SK-N-SH (cell line): ENCODE results near the gene ID1.
"Not testable (repeated sequence)": the region's sequence is repeated elsewhere in the genome, so short reads cannot be mapped to it uniquely, and the experiment has no call there.

Experiments
- EP300 ChIP-seq, 2 experiments: IDR thresholded peaks; 2 replicates each; pipeline versions ENCODE4 v1.4.0 to v1.6.1; 2012; ENCODE audit warnings: borderline replicate concordance in 1 of 2, low read depth in 1 of 2, low read length in 1 of 2
- EZH2phosphoT487 ChIP-seq: fragments of 200-600 bp; sonication (generic); IDR thresholded peaks from 2 replicates; pipeline ENCODE4 v1.6.1; 2017; ENCODE audit warnings: low read depth, mixed run types, mild to moderate bottlenecking, antibody characterized with exemption, moderate library complexity, borderline replicate concordance
- JUND ChIP-seq: IDR thresholded peaks from 2 replicates; pipeline ENCODE4 v1.4.0; 2012
- PBX3 ChIP-seq: IDR thresholded peaks from 2 replicates; pipeline ENCODE4; 2012
- POLR2AphosphoS5 ChIP-seq: IDR thresholded peaks from 2 replicates; pipeline ENCODE4 v1.6.1; 2012; ENCODE audit warnings: low read depth, low read length
- REST ChIP-seq: IDR thresholded peaks from 2 replicates; pipeline ENCODE4 v1.6.1; 2012; ENCODE audit warnings: mild to moderate bottlenecking, low read depth, low read length, moderate library complexity
- TAF1 ChIP-seq: IDR thresholded peaks from 2 replicates; pipeline ENCODE4 v1.6.1; 2012; ENCODE audit warnings: low read depth, mild to moderate bottlenecking, low read length, moderate library complexity, borderline replicate concordance
- TF ChIP-seq, protein P1 (sequence below): fragments of 200-600 bp; sonication (generic); IDR thresholded peaks from 2 replicates; pipeline ENCODE4 v1.6.1; 2017; ENCODE audit warnings: antibody characterized with exemption, mild to moderate bottlenecking, moderate library complexity

DNA sequence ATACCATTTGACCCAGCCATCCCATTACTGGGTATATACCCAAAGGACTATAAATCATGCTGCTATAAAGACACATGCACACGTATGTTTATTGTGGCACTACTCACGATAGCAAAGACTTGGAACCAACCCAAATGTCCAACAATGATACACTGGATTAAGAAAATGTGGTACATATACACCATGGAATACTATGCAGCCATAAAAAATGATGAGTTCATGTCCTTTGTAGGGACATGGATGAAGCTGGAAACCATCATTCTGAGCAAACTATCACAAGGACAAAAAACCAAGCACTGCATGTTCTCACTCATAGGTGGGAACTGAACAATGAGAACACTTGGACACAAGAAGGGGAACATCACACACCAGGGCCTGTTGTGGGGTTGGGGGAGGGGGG, 23.0 kb downstream of the ID1 start:
- TF ChIP-seq, protein P1, sequence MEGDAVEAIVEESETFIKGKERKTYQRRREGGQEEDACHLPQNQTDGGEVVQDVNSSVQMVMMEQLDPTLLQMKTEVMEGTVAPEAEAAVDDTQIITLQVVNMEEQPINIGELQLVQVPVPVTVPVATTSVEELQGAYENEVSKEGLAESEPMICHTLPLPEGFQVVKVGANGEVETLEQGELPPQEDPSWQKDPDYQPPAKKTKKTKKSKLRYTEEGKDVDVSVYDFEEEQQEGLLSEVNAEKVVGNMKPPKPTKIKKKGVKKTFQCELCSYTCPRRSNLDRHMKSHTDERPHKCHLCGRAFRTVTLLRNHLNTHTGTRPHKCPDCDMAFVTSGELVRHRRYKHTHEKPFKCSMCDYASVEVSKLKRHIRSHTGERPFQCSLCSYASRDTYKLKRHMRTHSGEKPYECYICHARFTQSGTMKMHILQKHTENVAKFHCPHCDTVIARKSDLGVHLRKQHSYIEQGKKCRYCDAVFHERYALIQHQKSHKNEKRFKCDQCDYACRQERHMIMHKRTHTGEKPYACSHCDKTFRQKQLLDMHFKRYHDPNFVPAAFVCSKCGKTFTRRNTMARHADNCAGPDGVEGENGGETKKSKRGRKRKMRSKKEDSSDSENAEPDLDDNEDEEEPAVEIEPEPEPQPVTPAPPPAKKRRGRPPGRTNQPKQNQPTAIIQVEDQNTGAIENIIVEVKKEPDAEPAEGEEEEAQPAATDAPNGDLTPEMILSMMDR = not testable (repeated sequence)
- TF ChIP-seq POLR2AphosphoS5; EZH2phosphoT487; JUND; REST; TAF1; PBX3; EP300 (IDR thresholded peaks at IDR 0.05; ENCODE audit: borderline replicate concordance in 1 of 2, low read depth in 1 of 2, low read length in 1 of 2): not testable (repeated sequence)
